Lower leg skin (tissue), 4 donors: ENCODE results near the gene WDR33. TPM values are rescaled to one million over a fixed set of nuclear protein-coding genes. Genes with fewer than 3 reads are reported as not detected.
A peak's percentile ranks its signal among the peaks of the same experiment; 100 is the strongest.

ENCODE experiments used
- DNase-seq, 2 donors: peaks; one replicate each; pipeline ENCODE4 v3.0.0-alpha.2; 2019; ENCODE audit warnings: low spot score in 2 of 2
- H3K4me3 ChIP-seq: fragments of 200-600 bp; sonication (generic); 2 replicates; pipeline ENCODE4 v1.5.1; 2017; ENCODE audit warnings: mild to moderate bottlenecking, low read depth; ENCODE audit not compliant: poor library complexity, severe bottlenecking
- CTCF ChIP-seq, 3 donors: fragments of 450-650 bp; IDR thresholded peaks; one replicate each; pipeline ENCODE4 v1.5.1; 2016; ENCODE audit warnings: antibody characterized with exemption in 3 of 3, mild to moderate bottlenecking in 3 of 3, moderate library complexity in 2 of 3
- POLR2A ChIP-seq, 2 donors: fragments of 450-650 bp; IDR thresholded peaks; one replicate each; pipeline ENCODE4 v1.6.1; 2016 to 2017; ENCODE audit warnings: antibody characterized with exemption in 2 of 2, mild to moderate bottlenecking in 1 of 2, moderate library complexity in 1 of 2
- WGBS, 2 donors: methylation state at CpG; one replicate each; pipeline ENCODE4 v1.1.5; 2018; 5-methylcytosine and 5-hydroxymethylcytosine counted together
- intact Hi-C: fragments of 100-400 bp; cut with DNase I; formaldehyde crosslinking; loops from one replicate; pipeline ENCODE4 v1.15.0; 2023; ENCODE audit warnings: low total_unique reads
- total RNA-seq, 4 donors: library from RNA; depleted of rRNA; stranded (reverse); fragments of >200 nt; gene quantifications; one replicate each; pipeline ENCODE4 v1.1.0, GENCODE V29; 2016

The WDR33 gene
- total RNA-seq, 4 donors from 2014 or later, result 31.6 to 44.8 (median 32.5) TPM

- no peak overlapping the region for H3K4me3 ChIP-seq
- peak in 1 of 2 donors; percentile 45 for DNase-seq
- intact Hi-C loops, result no loop called here
- TF ChIP-seq CTCF (IDR thresholded peaks at IDR 0.05), result no peak
- no peak for TF ChIP-seq POLR2A (IDR thresholded peaks at IDR 0.05)
- 95 to 96% methylated on average over 6 of the region's 6 CpGs for WGBS, 2 donors
Measured at GRCh38 chr2:127786048-127786809, 24.7 kb downstream of the WDR33 start.

- WGBS, 2 donors, result 75 to 80% methylated on average over 2 of the region's 2 CpGs
- intact Hi-C loops, result no loop called here
Measured at GRCh38 chr2:127784965-127785518, 25.9 kb downstream of the WDR33 start.

GRCh38 chr2:127783101-127783500 is 27.9 kb downstream of the WDR33 start:
- intact Hi-C loops, result no loop called here
- H3K4me3 ChIP-seq, result no peak overlapping the region
- TF ChIP-seq POLR2A (IDR thresholded peaks at IDR 0.05) (no peak), CTCF (IDR thresholded peaks at IDR 0.05) (no peak)
- no peak for DNase-seq

More at GRCh38 chr2:127784965-127785518, 25.9 kb downstream of the WDR33 start:
- no peak overlapping the region for H3K4me3 ChIP-seq
- TF ChIP-seq POLR2A (IDR thresholded peaks at IDR 0.05) (no peak), CTCF (IDR thresholded peaks at IDR 0.05) (no peak)
- DNase-seq, result no peak

- WGBS, 2 donors, result 95 to 99% methylated on average over 2 of the region's 2 CpGs
- no peak for TF ChIP-seq CTCF (IDR thresholded peaks at IDR 0.05)
- no peak for TF ChIP-seq POLR2A (IDR thresholded peaks at IDR 0.05)
- H3K4me3 ChIP-seq, result no peak overlapping the region
- intact Hi-C loops, result no loop called here
- no peak for DNase-seq
Measured at GRCh38 chr2:127778850-127779249, 32.1 kb downstream of the WDR33 start.

- TF ChIP-seq POLR2A (IDR thresholded peaks at IDR 0.05) (no peak), CTCF (IDR thresholded peaks at IDR 0.05) (no peak)
- intact Hi-C loops, result no loop called here
- no peak overlapping the region for H3K4me3 ChIP-seq
- 80 to 87% methylated on average over 2 of the region's 2 CpGs for WGBS, 2 donors
- DNase-seq, result no peak
Measured at GRCh38 chr2:127778447-127778846, 32.5 kb downstream of the WDR33 start.
